Thyroid gland (tissue), 4 donors: ENCODE measurements around the gene SOCS1.

Source experiments
- CTCF ChIP-seq, 6 experiments: fragments of 200-600 bp in 3 of 6; fragments of 450-650 bp in 3 of 6; sonication (generic) in 3 of 6; IDR thresholded peaks; one replicate each; pipeline ENCODE4 v1.5.1; 2016 to 2019; ENCODE audit warnings: antibody characterized with exemption in 6 of 6, mild to moderate bottlenecking in 2 of 6, inconsistent platforms in 1 of 6, moderate library complexity in 1 of 6
- POLR2A ChIP-seq, 2 donors: fragments of 450-650 bp; IDR thresholded peaks; one replicate each; pipeline ENCODE4 v1.6.1; 2017; ENCODE audit warnings: antibody characterized with exemption in 2 of 2, mild to moderate bottlenecking in 2 of 2, moderate library complexity in 1 of 2

GRCh38 chr16:11263737-11264136 lies 7.7 kb upstream of the SOCS1 start:
- TF ChIP-seq CTCF (IDR thresholded peaks at IDR 0.05) (no peak), POLR2A (IDR thresholded peaks at IDR 0.05) (no peak)
